Heart right ventricle (tissue), 16 donors: Measurements from ENCODE around the gene TLX3. TPM values are rescaled to one million over a fixed set of nuclear protein-coding genes. Genes with fewer than 3 reads are reported as not detected.

ENCODE experiments used
- ATAC-seq, 8 donors: fragments of 200-7000 bp; cut with Tn5 transposase; one replicate each; pipeline ENCODE4 v1.9.1; 2020; ENCODE audit warnings: mild to moderate bottlenecking in 8 of 8, moderate library complexity in 8 of 8, moderate number of reproducible peaks in 1 of 8
- DNase-seq, 2 donors: peaks; one replicate each; pipeline ENCODE4 v3.0.0-alpha.2; 2020
- H3K27ac ChIP-seq, 10 donors: fragments of 200-600 bp; sonication (generic) in 2 of 10; one replicate each; pipeline versions ENCODE4 v1.5.0 to v1.8.0; 2020 to 2022; ENCODE audit warnings: mild to moderate bottlenecking in 3 of 10
- H3K27me3 ChIP-seq, 7 donors: fragments of 200-600 bp; one replicate each; pipeline ENCODE4 v1.8.0; 2021 to 2022; ENCODE audit warnings: mild to moderate bottlenecking in 2 of 7
- H3K36me3 ChIP-seq, 9 donors: fragments of 200-600 bp; sonication (generic) in 1 of 9; one replicate each; pipeline versions ENCODE4 v1.5.0 to v1.8.0; 2020 to 2022; ENCODE audit warnings: mild to moderate bottlenecking in 2 of 9
- H3K4me1 ChIP-seq, 9 donors: fragments of 200-600 bp; sonication (generic) in 1 of 9; one replicate each; pipeline versions ENCODE4 v1.5.0 to v1.8.0; 2020 to 2022; ENCODE audit warnings: mild to moderate bottlenecking in 4 of 9
- H3K4me3 ChIP-seq, 10 donors: fragments of 200-600 bp; sonication (generic) in 2 of 10; one replicate each; pipeline versions ENCODE4 v1.5.0 to v1.8.0; 2020 to 2022; ENCODE audit warnings: mild to moderate bottlenecking in 7 of 10, moderate library complexity in 2 of 10
- H3K9me3 ChIP-seq, 11 donors: fragments of 200-600 bp in 10 of 11; sonication (generic) in 2 of 11; one replicate each; pipeline versions ENCODE4 v1.5.0 to v1.8.0; 2013 to 2022; ENCODE audit warnings: mild to moderate bottlenecking in 2 of 11, control low read depth in 1 of 11, moderate library complexity in 1 of 11
- whole genome bisulfite sequencing, 2 donors: extraction: QIAGEN DNeasy Blood & Tissue Kit; methylation state at CpG; one replicate each; pipeline ENCODE4 v1.1.7; 2013; ENCODE audit warnings: inconsistent platforms in 1 of 2; 5-methylcytosine and 5-hydroxymethylcytosine counted together
- intact Hi-C, 10 donors: fragments of 100-400 bp; cut with DNase I; formaldehyde crosslinking; loops; one replicate each; pipeline versions ENCODE4 v1.11.1 to v1.14.2; 2022
- polyA plus RNA-seq, 2 donors: library from polyadenylated mRNA; stranded (reverse); fragments of 200-250 nt; gene quantifications; one replicate each; pipeline ENCODE4 v1.2.3, GENCODE V29; 2013
- total RNA-seq, 10 donors: library from RNA; stranded (reverse); fragmentation: NEBNext Ultra II Directional in 3 of 10; extraction: Animal tissue kit (Norgen Biotek cat#: 25700) in 3 of 10; gene quantifications; one replicate each; pipeline versions ENCODE4 v1.2.1 to v1.2.4, GENCODE V29; 2021 to 2023
- TF ChIP-seq, protein P1 (sequence below), 9 donors: fragments of 200-600 bp; sonication (generic) in 2 of 9; IDR thresholded peaks; one replicate each; pipeline versions ENCODE4 v1.5.0 to v1.8.0; 2021 to 2022; ENCODE audit warnings: antibody characterized with exemption in 9 of 9, mild to moderate bottlenecking in 5 of 9, moderate library complexity in 1 of 9
- donor health status: Arrhythmogenic right ventricular cardiomyopathy.
- donor health status: ischemic (EF 13 %, LVEDD 7.1; RV severe dilation, severe dysfunction).
- donor health status: healthy with polysubstance abuse.
- donor health status: DM: no; HTN: yes; CAD: no.
- donor health status: DM: no; HTN: no; CAD: no.
- donor health status: ischemic (EF 25% LVEDD 6.9; RV normal size, moderate dysfunction).
- donor health status: ischemic (EF 25% LVEDD 5.7; RV mildly dilated, moderate dysfunction).
- donor health status: healthy.
- donor health status: DM: yes; HTN: yes; CAD: no.
- donor health status: Ischemic cardiomyopathy.
- donor health status: ischemic (EF 35%, LVEDD 5.7; RV mildly dilated, moderate dysfunction).
- donor health status: nonischemic (EF 11% LVEDD 7.7; RV severe dilation, severe dysfunction).
- donor health status: DM: yes; HTN: yes; CAD: no.
- donor health status: PGD.
- donor health status: ischemic (EF 29% LVEDD 5.4; RV normal size, mild dysfunction).
- donor health status: nonischemic (EF 23%, LVEDD 6.1; RV moderate dilation, normal function).

Gene TLX3
- total and polyA plus RNA-seq, 12 donors, result not detected

DNA sequence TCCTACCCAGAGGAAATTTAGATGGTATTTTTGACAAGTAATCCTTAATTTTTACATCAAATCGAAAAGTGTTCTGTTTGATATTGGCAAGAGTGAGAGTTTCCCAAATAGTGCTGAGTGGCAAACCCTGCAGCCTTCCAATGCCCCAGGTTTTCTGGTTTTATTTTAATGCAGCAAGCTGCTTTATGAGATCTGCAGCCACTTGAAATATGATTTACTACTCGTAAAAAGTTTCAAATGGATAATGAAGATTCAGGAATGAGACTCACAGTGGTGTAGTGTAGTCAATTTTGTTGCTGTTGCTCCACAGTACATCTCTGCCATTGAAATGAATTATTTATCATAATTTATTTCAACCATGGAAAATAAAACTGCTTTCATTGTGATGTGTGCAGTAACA, 23.6 kb upstream of the TLX3 start:
- intact Hi-C loops, result loop anchor here in 2 of 10 donors (5.0 kb wide), 2 partner anchors 203 to 1073 kb away; no protein-coding TSS in a partner anchor
- no peak for DNase-seq
- H3K36me3 ChIP-seq, result no peaks in the 10 kb centered on the region
- H3K9me3 ChIP-seq, result no peaks in the 10 kb centered on the region
- no peak overlapping the region for H3K4me3 ChIP-seq
- TF ChIP-seq, protein P1, sequence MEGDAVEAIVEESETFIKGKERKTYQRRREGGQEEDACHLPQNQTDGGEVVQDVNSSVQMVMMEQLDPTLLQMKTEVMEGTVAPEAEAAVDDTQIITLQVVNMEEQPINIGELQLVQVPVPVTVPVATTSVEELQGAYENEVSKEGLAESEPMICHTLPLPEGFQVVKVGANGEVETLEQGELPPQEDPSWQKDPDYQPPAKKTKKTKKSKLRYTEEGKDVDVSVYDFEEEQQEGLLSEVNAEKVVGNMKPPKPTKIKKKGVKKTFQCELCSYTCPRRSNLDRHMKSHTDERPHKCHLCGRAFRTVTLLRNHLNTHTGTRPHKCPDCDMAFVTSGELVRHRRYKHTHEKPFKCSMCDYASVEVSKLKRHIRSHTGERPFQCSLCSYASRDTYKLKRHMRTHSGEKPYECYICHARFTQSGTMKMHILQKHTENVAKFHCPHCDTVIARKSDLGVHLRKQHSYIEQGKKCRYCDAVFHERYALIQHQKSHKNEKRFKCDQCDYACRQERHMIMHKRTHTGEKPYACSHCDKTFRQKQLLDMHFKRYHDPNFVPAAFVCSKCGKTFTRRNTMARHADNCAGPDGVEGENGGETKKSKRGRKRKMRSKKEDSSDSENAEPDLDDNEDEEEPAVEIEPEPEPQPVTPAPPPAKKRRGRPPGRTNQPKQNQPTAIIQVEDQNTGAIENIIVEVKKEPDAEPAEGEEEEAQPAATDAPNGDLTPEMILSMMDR (IDR thresholded peaks at IDR 0.05), result no peak
- H3K27me3 ChIP-seq, result no peaks in the 10 kb centered on the region
- no peaks in the 10 kb centered on the region for H3K4me1 ChIP-seq
- 89 to 94% methylated on average over 2 of the region's 2 CpGs for WGBS, 2 donors
- no peak overlapping the region for H3K27ac ChIP-seq
- ATAC-seq, result no peak

GRCh38 chr5:171288066-171288465, 21.0 kb upstream of the TLX3 start:
- TF ChIP-seq, protein P1 (IDR thresholded peaks at IDR 0.05), result no peak
- Histone ChIP-seq H3K27ac (no peak overlapping the region), H3K4me3 (no peak overlapping the region), H3K36me3 (no peaks in the 10 kb centered on the region), H3K4me1 (no peaks in the 10 kb centered on the region), H3K9me3 (no peaks in the 10 kb centered on the region), H3K27me3 (no peaks in the 10 kb centered on the region)
- 96 to 99% methylated on average over 2 of the region's 2 CpGs for WGBS, 2 donors
- no peak for DNase-seq
- intact Hi-C loops, result loop anchor here in 2 of 10 donors (5.0 kb wide), 2 partner anchors 206 to 1076 kb away; no protein-coding TSS in a partner anchor
- no peak for ATAC-seq

DNA sequence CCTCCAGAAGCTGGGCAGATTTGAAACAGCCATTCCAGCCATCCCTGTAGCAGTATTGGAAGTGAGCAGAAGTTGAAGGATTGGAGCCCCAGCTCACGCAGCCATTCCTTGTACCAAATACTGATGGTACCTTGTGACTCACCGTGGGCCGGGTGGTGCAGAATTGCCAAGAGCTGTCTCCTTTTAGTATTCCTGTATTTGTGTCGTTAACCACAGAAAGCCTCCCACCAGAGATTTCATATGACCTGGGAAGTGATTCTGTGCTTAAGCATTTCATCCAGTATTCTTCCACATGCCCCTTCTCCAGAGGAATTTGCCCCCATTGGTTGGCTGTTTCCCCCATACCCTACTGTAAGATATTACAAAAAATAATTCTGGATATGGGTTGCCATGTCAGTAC, 17.7 kb upstream of the TLX3 start:
- ATAC-seq, result no peak
- H3K4me1 ChIP-seq, result no peaks in the 10 kb centered on the region
- no peak overlapping the region for H3K4me3 ChIP-seq
- H3K27ac ChIP-seq, result no peak overlapping the region
- intact Hi-C loops, result no loop called here
- H3K27me3 ChIP-seq, result no peaks in the 10 kb centered on the region
- TF ChIP-seq, protein P1 (IDR thresholded peaks at IDR 0.05), result no peak
- H3K9me3 ChIP-seq, result no peaks in the 10 kb centered on the region
- no peak for DNase-seq
- WGBS, 2 donors, result 94 to 98% methylated on average over 4 of the region's 4 CpGs
- no peaks in the 10 kb centered on the region for H3K36me3 ChIP-seq

- TF ChIP-seq, protein P1 (IDR thresholded peaks at IDR 0.05), result no peak
- DNase-seq (no peak), ATAC-seq (no peak)
- Histone ChIP-seq H3K4me1 (no peaks in the 10 kb centered on the region), H3K27me3 (peaks cover 0 to 4% (median 0%) of the 10 kb centered on the region in 7 donors), H3K9me3 (no peaks in the 10 kb centered on the region), H3K27ac (no peak overlapping the region), H3K4me3 (no peak overlapping the region), H3K36me3 (no peaks in the 10 kb centered on the region)
- intact Hi-C loops, result no loop called here
- 55 to 71% methylated on average over 1 of the region's 1 CpG for WGBS, 2 donors
These were observed 13.7 kb upstream of the TLX3 start for GRCh38 chr5:171295299-171295698.
